GM21447 (cell line): ENCODE measurements around the gene TNS4.
"Not testable (repeated sequence)": the region's sequence is repeated elsewhere in the genome, so short reads cannot be mapped to it uniquely, and the experiment has no call there.

Experiments
- ATAC-seq: cut with Tn5 transposase; IDR thresholded peaks from one replicate; pipeline ENCODE4 v1.9.1; 2021; ENCODE audit not compliant: unreplicated experiment

The TNS4 gene, protein sequence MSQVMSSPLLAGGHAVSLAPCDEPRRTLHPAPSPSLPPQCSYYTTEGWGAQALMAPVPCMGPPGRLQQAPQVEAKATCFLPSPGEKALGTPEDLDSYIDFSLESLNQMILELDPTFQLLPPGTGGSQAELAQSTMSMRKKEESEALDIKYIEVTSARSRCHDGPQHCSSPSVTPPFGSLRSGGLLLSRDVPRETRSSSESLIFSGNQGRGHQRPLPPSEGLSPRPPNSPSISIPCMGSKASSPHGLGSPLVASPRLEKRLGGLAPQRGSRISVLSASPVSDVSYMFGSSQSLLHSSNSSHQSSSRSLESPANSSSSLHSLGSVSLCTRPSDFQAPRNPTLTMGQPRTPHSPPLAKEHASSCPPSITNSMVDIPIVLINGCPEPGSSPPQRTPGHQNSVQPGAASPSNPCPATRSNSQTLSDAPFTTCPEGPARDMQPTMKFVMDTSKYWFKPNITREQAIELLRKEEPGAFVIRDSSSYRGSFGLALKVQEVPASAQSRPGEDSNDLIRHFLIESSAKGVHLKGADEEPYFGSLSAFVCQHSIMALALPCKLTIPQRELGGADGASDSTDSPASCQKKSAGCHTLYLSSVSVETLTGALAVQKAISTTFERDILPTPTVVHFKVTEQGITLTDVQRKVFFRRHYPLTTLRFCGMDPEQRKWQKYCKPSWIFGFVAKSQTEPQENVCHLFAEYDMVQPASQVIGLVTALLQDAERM

DNA sequence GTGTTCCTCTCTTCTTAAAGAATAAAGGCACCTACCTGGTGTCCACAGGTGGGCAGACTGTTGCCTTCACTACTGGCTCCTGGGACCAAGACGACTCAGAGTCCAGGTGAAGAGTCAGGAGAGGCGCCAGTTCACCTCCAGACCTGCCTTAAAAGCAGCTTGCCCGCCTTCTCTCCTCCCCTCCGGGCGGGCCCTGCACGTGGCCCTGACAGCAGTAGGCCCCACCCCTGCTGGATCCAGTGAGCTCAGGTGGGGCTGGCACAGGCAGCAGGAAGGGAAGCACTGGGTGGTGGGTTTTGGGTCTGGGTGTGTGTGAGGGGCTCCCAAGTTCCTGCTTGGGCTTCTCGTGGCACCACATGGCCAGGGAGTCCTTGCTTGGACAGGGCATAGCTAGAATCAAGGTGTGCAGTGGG lies at the start of gene TNS4:
TSS of gene TNS4 (minus strand) at position 125 of the 413 bp plus-strand sequence. CDS start 5,198 bp downstream, outside the sequence.
- no peak for ATAC-seq

DNA sequence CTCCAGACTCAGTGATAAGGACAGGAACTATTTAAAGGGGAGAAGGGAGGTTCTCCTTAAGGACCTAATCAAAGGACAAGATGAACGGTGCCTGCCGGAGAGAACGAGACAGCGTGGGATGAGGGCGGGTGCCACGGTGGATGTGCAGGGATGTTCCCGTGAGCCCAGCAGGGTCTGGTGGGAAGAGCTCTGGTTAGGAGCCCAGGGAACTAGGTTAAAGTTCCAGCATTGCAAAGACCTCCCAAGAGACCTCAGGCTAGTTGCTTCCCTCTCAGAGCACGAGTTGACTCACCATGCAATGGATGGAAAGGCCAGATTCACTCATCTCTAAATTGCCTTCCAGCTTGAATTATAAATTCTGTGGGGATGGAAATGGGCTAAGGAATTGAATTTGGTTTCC lies 49.2 kb upstream of the TNS4 start:
- no peak for ATAC-seq

DNA sequence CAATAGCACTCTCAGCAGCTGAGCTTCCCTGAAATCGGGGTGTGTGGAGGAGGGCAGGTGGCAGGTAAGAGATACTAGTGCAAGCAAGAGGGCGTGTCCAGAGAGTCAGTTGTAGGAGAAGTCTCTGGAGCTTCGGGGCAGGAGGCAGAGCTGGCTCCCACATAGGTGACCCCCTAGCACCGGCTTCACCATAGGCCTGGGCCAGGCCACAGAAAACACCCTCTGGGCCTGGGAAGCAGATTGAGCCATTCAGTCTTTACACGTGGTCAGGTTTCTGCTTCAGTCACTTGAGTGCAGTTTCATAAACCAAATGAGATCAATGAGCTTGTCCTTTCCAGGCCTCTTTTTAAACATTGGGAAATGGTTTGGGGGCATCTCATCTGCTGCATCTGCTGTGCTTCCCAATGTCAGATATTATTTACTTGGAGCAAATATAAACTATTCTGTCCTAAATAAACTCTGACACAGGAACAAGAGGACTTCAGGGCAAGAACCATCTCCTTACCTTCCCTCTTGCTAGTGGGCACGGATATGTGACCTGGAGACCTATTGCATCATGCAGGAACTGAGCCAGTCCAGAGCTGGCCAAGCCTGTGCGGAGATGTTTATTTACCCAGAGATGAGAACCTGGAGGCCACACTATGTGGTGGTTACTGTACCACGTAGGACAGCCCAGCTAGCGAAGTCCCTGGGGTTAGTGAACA lies 47.7 kb upstream of the TNS4 start:
- ATAC-seq: no peak

DNA sequence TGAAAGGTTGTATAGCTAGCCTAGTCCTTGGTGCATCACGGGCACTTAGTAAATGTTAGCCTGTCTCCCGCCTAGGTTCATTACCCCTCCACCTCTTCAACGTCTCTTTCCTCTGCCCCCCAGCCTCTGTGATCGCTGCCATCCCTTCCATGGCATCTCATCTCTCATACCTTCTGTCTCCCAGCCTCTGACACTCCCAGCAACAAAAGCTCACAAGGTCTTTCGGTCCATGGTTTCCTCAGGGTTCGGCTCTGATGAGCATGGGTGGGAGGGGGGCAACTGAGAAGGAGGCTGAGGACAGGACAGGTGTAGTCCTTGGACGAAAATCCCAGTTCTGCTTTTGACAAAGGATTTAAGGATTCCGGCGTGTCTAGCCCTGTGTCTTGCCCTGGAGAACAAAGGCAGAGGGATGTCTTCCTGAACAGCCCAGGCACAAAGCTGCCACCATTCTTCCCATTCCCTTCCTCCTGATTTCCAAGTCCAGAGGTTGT lies 47.1 kb upstream of the TNS4 start:
- ATAC-seq: no peak

DNA sequence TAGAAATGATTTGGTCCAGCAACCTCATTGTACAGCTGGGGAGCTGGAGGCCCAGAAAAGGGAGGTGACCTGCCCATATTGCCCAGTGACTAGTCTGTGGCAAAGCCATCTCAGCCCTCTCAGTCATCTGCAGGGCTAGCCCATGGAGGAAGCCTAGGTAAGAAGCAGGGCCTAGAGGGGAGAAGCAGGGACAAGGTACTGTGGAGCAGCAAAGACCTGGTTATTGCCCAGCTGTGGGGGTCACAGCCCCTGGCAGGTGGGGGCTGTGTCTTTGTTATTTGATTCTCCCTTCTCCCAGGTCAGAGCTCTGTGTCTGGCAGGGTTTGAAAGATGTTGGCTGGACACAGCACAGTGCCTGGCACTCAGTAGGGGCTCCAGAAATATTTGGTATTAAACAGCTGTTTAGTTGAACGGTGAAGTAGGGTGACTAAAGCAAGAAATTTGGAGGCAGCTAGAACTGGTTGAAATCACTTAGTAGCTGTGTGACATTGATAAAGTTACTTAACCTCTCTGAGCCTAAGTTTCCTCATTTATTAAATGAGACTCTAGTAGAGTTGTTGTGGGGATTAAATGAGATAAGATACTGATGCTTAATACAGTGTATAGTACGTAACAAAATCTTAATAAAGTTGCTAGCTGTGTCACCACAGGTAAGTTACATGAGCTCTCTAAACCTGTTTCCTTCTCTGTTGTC lies 46.5 kb upstream of the TNS4 start:
- ATAC-seq: no peak

DNA sequence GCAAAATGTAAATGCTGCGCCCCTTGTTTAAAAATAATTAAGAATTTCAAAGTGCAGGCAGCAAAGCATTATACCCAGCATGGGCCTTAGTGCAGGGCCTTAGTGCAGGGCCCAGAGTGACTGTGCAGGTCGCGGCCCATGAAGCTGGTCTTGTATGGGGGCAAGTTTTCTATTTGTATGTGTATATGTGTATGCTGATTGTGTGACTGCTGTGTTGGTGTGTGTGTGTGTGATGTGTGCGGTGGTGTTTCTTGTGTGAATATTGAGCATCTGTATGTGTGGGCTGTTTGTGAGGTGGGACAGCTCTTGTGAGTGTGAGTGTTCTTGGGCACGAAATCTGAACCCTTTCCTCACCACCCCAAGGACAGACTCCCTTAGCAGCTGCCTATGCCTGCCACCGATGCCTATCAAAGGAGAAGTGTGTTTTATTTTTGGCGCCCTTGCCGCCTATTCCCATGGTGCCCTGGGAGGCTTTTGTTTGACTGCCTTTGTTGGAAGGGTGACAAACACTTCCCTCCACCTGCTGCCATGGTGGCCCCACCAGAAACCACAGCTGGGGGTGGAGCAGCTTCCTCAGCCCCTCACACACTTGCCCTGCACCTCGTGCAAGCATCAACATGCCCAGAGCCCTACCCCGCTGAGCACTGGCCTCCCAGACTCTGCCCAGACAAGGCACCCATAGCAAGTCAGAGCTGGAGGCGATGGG lies 45.8 kb upstream of the TNS4 start:
- no peak for ATAC-seq

DNA sequence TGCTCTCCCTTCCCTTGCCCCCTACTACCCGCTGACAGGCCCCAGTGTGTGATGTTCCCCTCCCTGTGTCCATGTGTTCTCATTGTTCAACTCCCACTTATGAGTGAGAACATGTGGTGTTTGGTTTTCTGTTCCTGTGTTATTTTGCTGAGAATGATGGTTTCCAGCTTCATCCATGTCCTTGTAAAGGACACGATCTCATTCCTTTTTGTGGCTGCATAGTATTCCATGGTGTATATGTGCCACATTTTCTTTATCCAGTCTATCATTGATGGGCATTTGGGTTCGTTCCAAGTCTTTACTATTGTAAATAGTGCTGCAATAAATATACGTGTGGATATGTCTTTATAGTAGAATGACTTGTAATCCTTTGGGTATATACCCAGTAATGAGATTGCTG lies 45.1 kb upstream of the TNS4 start:
- ATAC-seq: not testable (repeated sequence)

DNA sequence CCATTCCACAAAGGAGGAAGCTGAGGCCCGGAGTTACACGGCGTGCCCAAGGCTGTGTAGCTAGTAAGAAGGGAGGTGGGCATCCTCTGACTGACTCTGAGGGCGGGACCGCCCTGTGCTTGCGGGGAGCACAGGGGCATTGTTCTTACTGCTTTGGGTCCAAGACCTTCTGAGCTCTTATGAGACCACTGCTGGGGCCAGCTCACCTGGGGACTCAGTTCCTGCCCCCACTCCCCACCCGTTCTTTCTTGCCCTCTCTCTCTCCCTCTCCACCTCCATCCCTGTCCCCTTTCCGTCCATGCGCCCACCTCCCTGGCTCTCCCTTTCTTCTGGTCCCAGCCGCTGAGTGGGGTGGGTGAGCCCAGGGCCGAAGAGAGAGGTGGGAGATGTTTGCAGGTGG lies 44.2 kb upstream of the TNS4 start:
- ATAC-seq: no peak

DNA sequence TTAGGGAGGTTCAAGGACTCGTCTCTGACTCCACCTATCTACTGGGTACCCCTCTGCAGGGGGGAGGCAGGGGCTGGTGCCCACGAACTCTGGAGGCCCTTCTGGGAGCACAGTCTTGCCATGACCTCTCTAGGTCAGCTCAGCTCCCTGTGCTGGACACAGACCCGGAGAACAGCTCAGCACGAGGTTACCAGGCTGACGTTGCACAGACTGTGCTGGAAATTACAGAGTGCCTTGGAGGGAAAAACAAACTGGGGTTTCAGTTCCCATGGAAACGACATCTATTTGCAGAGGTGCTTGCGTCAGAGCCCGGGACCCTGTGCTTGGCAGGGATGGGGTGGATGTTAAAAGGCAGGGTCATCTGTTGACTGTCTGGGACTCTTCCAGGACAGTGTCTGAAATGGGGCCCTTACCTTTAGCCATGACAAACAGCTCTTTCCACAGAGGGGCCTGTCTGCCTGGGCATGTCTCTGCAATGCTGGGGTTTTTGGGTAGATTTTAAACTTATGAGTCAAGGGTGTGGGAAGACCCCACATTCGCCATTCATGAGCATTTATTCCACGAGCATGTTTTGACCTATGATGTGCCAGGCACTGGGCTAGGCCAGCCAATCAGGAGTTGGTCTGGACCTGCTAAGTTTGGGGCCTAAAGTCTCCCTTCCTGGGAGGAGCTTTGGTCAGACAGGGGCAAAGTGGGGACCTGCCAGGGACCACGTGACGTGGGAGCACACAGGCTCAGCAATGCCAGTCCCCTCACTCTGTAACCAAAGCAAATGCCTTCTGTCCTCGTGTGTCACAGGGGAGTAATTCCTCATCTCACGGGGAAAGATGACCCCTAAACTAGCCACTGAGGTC lies 41.4 kb upstream of the TNS4 start:
- no peak for ATAC-seq

DNA sequence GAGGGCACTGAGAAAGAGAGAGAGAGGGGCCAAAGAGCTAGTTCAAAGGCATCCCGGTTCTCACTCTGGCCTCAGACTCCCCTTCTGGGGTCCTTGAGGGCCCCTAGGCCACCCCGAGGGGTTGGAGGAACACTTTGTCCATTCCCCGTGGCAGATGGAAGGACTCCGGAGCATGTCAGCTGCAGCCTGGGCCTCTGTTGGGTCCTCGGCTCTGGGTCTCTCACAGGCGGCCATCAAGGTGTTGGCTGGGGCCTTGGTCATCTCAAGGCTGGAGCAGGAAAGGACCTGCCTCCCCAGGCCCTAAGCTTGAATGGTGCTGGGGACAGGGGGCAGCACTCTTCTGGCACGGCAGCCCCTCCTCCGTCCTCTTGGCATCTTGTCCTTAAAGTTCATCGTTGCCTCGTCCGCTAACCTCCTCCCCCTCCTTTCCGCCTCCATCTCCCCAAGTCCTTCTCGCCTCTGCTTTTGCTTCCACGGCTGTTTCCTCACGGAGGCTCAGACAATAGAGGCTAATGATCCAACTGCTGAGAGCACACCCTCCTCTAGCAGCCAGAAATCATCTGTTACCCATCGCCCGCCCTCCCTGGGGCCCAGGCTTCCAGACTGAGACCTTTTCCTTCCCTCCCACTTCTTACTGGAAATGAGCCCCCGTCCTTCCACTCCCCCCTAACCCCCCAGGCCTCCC lies 40.6 kb upstream of the TNS4 start:
- no peak for ATAC-seq

DNA sequence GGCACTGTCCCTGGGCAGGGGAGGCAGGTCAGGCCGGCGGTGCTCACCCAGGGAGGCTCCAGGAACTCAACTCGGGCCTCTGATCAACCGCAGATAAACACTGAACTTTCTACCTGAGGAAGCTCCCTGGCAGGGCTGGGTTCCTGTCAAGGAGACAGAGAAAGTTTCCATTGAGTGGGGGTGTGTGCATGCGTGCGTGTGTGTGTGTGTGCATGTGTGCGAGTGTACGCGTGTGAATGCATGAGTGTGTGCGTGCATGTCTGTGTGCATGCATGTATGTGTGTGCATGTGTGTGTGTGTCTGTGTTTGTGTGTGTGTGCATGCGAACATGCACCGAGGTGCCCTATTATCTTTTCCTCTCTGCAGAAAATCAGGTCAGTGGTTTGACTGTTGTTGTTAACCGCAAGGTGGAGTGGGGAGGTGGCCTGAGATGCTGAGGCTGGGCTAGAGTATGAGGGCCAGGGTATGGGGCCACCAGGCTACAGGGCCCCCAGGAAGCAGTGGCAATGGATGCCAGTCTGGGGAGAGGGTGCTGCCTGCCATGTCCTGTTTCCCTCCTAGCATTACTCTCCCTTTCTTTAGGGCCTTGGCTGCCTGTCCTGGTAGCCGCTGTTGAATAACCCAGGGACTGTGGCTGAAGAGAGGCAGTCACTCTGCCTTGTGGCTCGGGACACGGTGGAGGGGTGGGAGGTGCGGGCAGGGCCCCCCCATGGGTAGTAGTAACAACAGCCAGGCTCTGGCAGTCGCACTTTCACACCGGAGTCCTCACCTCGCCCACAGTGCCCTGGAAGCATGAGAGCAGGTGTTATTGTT lies 39.8 kb upstream of the TNS4 start:
- ATAC-seq: no peak

DNA sequence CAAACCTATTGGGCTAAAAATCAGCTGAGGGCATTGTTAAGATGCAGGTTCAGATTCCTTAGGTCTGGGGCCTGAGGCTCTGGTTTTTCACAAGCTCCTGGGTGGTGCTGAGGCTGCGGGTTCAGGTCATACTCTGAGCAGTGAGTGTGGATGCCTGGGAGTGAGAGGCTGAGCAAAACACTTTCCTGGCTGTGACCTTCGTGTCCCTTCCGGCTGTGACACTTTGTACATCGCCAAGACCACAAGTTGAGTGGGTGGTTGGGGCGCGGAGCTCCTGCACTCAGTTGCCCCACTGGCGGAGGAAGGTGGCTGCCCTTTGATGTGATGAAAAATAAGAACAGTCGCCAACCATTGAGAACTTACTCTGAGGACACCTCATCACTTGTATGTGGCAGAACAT lies 39.0 kb upstream of the TNS4 start:
- no peak for ATAC-seq

DNA sequence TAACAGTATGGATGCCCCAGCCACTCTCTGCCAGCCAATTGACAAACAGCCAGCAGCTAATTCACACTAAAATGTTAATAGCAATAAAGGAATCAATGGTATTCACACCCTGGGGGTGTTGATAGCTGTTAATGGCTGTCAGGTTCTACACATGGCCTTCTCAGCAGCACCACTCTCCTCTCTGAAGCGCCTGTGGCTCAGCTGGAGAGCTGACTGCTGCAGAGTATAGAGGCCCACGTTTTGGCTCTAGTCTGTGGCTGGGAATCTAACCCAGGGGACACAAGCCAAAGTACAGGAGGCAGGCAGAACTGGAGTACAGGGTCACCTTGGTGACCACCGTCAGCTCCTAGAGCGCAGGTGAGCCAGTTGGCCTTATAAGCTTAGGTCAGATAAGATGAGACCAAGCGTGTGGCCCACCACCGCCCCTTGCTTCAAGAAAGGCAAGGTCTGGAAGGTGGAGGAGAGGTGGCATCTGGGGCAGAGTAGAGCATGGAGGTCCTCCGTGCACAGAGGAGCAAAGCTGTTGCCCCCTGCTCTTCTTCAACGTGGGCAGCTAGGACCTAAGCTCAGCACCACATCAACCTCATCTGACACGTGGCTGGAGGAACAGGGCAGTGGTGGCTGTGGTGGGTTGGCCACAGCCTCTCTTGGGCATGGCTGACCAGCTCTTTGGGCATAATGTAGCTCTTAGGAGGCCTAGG lies 38.4 kb upstream of the TNS4 start:
- no peak for ATAC-seq

DNA sequence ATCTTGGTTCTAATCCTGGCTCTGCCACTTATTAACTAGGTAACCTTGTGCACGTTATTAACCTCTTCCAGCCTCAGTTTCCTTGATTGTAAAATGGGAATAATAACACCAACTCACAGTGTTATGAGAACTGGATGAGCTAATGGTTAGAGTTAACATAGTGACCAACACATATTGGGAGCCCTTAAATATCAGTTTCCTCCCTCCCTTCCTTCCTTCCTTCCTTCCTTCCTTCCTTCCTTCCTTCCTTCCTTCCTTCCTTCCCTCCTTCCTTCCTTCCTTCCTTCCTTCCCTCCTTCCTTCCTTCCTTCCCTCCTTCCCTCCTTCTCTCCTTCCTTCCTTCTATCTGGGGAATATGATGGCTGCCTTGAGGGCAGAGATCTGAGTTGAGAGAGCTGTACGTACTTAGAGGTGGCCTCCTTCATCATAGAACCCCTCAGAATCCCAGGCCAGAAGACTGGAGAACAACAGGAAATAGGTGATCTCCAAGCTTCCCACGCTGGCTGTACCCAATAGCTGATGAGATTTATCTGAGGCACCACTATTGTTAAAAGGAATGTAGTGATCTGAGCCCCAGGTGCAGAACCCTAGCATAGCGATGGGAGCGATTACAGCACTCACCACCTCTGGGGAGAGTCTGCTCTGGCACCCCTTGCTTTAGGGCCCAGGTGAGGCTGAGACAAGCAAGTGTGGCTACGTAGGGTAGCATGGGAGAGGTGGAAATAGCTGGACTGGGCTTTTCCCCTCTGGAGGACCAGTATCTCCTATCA lies 37.7 kb upstream of the TNS4 start:
- no peak for ATAC-seq

DNA sequence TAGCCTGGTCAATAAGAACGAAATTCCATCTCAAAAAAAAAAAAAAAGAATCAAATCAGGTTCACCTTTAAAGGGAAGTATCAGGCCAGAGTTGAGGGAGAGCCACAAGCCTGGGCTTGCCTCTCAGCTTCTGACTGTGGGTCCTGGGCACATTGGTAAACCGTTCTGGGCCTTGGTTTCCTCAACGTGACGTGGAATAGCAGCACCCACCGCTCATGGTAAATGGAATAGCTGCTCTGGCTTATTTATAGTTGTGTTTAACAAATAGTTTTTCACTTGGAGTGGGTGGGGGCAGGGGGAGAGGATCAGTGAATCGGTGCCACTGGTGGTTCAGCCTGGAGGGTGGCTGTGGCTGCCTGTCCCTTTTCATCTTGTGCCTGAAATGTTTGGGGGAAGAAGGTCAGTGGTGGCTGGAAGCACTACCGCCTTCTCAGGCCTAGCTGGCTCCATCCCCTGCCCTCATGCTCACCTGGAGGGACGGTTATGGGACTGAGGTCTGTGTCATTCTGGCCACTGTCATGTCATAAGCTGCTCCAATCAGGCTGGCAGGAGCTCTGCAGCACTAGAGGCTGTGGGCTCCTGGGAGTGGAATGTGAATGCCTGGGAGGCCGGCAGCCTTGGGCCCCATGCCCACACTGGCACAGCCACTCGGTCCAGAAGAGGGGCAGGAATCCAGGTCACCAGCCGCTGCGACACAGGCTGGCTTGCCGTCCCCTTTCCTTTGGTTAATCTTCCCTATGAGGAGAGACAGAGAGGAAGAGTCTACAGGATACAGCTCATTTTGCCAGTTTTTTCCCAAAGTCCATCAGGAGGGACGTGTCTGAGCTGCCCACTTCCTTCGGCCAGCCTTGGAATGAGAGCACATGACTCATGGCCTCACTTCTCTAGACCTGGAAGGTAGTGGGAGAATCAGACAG lies 36.9 kb upstream of the TNS4 start:
- no peak for ATAC-seq
